Neural cell (in vitro differentiated cells): ENCODE measurements around the gene CAPN8. TPM values are rescaled to one million over a fixed set of nuclear protein-coding genes. Genes with fewer than 3 reads are reported as not detected.

Source experiments
- H2AFZ ChIP-seq: fragments of 200-600, 300-800 bp; sonication (generic), shearing (Covaris generic); 2 replicates; pipeline ENCODE4 v1.6.0; 2014; ENCODE audit warnings: low read depth, mild to moderate bottlenecking, antibody characterized with exemption, low read length, moderate library complexity
- H3F3A ChIP-seq: fragments of 200-600 bp; shearing (Covaris generic); 2 replicates; pipeline ENCODE4 v1.6.1; 2016; ENCODE audit warnings: mild to moderate bottlenecking, moderate library complexity, mixed read lengths, antibody characterized with exemption, low read length; ENCODE audit not compliant: insufficient read depth, poor library complexity, severe bottlenecking
- H3K27ac ChIP-seq: fragments of 200-600, 300-800 bp; sonication (generic), shearing (Covaris generic); 2 replicates; pipeline ENCODE4 v1.5.1; 2014; ENCODE audit warnings: mild to moderate bottlenecking, low read length, moderate library complexity
- H3K27me3 ChIP-seq: fragments of 300-800, 200-600 bp; sonication (generic), shearing (Covaris generic); 2 replicates; pipeline ENCODE4 v1.6.0; 2014; ENCODE audit warnings: mild to moderate bottlenecking, low read depth, low read length, moderate library complexity; ENCODE audit not compliant: insufficient read depth
- H3K36me3 ChIP-seq: fragments of 300-800, 200-600 bp; sonication (generic), shearing (Covaris generic); 2 replicates; pipeline ENCODE4 v1.5.1; 2014; ENCODE audit warnings: mild to moderate bottlenecking, antibody characterized with exemption, low read length, moderate library complexity; ENCODE audit not compliant: insufficient read depth
- H3K4me2 ChIP-seq: fragments of 300-800, 200-600 bp; sonication (generic), shearing (Covaris generic); 2 replicates; pipeline ENCODE4 v1.6.0; 2014; ENCODE audit warnings: mild to moderate bottlenecking, low read length
- H3K4me3 ChIP-seq: fragments of 300-800, 200-600 bp; sonication (generic), shearing (Covaris generic); 2 replicates; pipeline ENCODE4 v1.5.1; 2014; ENCODE audit warnings: mild to moderate bottlenecking, low read length, moderate library complexity
- H3K79me2 ChIP-seq: fragments of 200-600 bp; shearing (Covaris generic); replicated peaks from 2 replicates; pipeline ENCODE4 v1.6.0; 2014; ENCODE audit warnings: mild to moderate bottlenecking, low read length, moderate library complexity; ENCODE audit not compliant: insufficient read depth
- H3K9ac ChIP-seq: fragments of 300-800, 200-600 bp; sonication (generic), shearing (Covaris generic); 2 replicates; pipeline ENCODE4 v1.6.1; 2016; ENCODE audit warnings: mild to moderate bottlenecking, low read length, mixed read lengths
- H3K9me2 ChIP-seq: fragments of 200-600 bp; shearing (Covaris generic); 2 replicates; pipeline ENCODE4 v1.6.1; 2016; ENCODE audit warnings: mild to moderate bottlenecking, low read length, mixed read lengths; ENCODE audit not compliant: insufficient read depth
- H3K9me3 ChIP-seq: fragments of 200-600, 300-800 bp; sonication (generic), shearing (Covaris generic); 2 replicates; pipeline ENCODE4 v1.6.1; 2016; ENCODE audit warnings: mild to moderate bottlenecking, mixed run types, low read length, moderate library complexity, mixed read lengths
- H4K20me1 ChIP-seq: fragments of 200-600 bp; shearing (Covaris generic); 2 replicates; pipeline ENCODE4 v1.6.1; 2016; ENCODE audit warnings: mild to moderate bottlenecking, mixed run types; ENCODE audit not compliant: insufficient read depth
- EP300 ChIP-seq: fragments of 450-650 bp; conservative IDR thresholded peaks from 2 replicates; pipeline ENCODE4 v1.6.1; 2014; ENCODE audit warnings: antibody characterized with exemption, mild to moderate bottlenecking, moderate library complexity; ENCODE audit not compliant: poor library complexity, severe bottlenecking
- EZH2 ChIP-seq: fragments of 200-600, 300-800 bp; shearing (Covaris generic), sonication (generic); IDR thresholded peaks from 2 replicates; pipeline ENCODE4 v1.6.1; 2014; ENCODE audit warnings: antibody characterized with exemption, low read length, borderline replicate concordance, mild to moderate bottlenecking; ENCODE audit not compliant: insufficient read depth, poor library complexity, severe bottlenecking
- MXI1 ChIP-seq: fragments of 450-650 bp; conservative IDR thresholded peaks from 2 replicates; pipeline ENCODE4 v1.6.1; 2014; ENCODE audit warnings: antibody characterized with exemption, mild to moderate bottlenecking; ENCODE audit not compliant: poor library complexity, severe bottlenecking
- POLR2AphosphoS5 ChIP-seq: IDR thresholded peaks from 2 replicates; pipeline ENCODE4 v1.6.1; 2012
- RAD21 ChIP-seq: fragments of 450-650 bp; conservative IDR thresholded peaks from 2 replicates; pipeline ENCODE4 v1.6.1; 2014; ENCODE audit warnings: antibody characterized with exemption, mild to moderate bottlenecking, moderate library complexity
- SMC3 ChIP-seq: fragments of 450-650 bp; conservative IDR thresholded peaks from 2 replicates; pipeline ENCODE4 v1.6.1; 2014; ENCODE audit warnings: antibody characterized with exemption, mild to moderate bottlenecking, moderate library complexity; ENCODE audit not compliant: poor library complexity
- TAF1 ChIP-seq: IDR thresholded peaks from 2 replicates; pipeline ENCODE4 v1.6.1; 2012; ENCODE audit warnings: low read depth
- polyA plus RNA-seq: library from polyadenylated mRNA; depleted of rRNA; stranded (reverse); fragments of >200 nt; gene quantifications from 2 replicates; pipeline ENCODE4 v1.2.3, GENCODE V29; 2014
- TF ChIP-seq, protein P1 (sequence below): IDR thresholded peaks from 2 replicates; pipeline ENCODE4 v1.6.1; 2012; ENCODE audit warnings: borderline replicate concordance

The CAPN8 gene
- polyA plus RNA-seq, 1 donor from 2014 or later: not detected

- no peak for TF ChIP-seq TAF1
- TF ChIP-seq, protein P1, sequence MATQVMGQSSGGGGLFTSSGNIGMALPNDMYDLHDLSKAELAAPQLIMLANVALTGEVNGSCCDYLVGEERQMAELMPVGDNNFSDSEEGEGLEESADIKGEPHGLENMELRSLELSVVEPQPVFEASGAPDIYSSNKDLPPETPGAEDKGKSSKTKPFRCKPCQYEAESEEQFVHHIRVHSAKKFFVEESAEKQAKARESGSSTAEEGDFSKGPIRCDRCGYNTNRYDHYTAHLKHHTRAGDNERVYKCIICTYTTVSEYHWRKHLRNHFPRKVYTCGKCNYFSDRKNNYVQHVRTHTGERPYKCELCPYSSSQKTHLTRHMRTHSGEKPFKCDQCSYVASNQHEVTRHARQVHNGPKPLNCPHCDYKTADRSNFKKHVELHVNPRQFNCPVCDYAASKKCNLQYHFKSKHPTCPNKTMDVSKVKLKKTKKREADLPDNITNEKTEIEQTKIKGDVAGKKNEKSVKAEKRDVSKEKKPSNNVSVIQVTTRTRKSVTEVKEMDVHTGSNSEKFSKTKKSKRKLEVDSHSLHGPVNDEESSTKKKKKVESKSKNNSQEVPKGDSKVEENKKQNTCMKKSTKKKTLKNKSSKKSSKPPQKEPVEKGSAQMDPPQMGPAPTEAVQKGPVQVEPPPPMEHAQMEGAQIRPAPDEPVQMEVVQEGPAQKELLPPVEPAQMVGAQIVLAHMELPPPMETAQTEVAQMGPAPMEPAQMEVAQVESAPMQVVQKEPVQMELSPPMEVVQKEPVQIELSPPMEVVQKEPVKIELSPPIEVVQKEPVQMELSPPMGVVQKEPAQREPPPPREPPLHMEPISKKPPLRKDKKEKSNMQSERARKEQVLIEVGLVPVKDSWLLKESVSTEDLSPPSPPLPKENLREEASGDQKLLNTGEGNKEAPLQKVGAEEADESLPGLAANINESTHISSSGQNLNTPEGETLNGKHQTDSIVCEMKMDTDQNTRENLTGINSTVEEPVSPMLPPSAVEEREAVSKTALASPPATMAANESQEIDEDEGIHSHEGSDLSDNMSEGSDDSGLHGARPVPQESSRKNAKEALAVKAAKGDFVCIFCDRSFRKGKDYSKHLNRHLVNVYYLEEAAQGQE: no peak
- TF ChIP-seq RAD21: no peak
- no peak for TF ChIP-seq POLR2AphosphoS5
- TF ChIP-seq EZH2: no peak
- no peak for TF ChIP-seq SMC3
- no peak for TF ChIP-seq EP300
- TF ChIP-seq MXI1: no peak
- H3K9ac ChIP-seq: no peak overlapping the region
- H3K4me3 ChIP-seq: no peak overlapping the region
- H3F3A ChIP-seq: no peaks in the 10 kb centered on the region
- H3K79me2 ChIP-seq: no peaks in the 10 kb centered on the region
- no peaks in the 10 kb centered on the region for H3K9me2 ChIP-seq
- no peak overlapping the region for H3K27ac ChIP-seq
- no peaks in the 10 kb centered on the region for H4K20me1 ChIP-seq
- no peaks in the 10 kb centered on the region for H3K27me3 ChIP-seq
- no peaks in the 10 kb centered on the region for H3K36me3 ChIP-seq
- no peaks in the 10 kb centered on the region for H3K9me3 ChIP-seq
- H2AFZ ChIP-seq: no peak overlapping the region
- H3K4me2 ChIP-seq: no peak overlapping the region
Measured at GRCh38 chr1:223653431-223653830, 12.1 kb downstream of the CAPN8 start.

DNA sequence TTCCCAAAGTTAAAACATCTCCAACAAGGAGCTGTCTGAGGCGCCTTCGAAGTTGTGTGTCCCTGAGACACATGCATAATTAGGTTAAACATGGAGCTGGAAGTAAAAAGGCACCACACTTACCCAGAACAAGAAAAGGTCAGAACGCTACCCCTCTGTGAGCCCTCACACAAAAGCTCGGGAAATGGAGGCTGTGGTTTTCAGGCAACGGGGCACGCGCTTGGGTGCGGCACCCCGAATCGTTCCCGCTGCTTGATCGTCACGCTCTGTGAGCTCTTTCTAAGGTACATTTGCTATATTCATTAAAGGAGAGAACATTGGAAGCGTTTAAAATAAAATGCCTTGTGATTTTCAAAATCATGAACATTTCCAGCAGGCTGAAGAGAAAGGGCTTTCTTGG lies 12.5 kb downstream of the CAPN8 start:
- no peaks in the 10 kb centered on the region for H3K27me3 ChIP-seq
- no peak overlapping the region for H3K4me3 ChIP-seq
- no peaks in the 10 kb centered on the region for H4K20me1 ChIP-seq
- H3K4me2 ChIP-seq: no peak overlapping the region
- no peak overlapping the region for H3K9ac ChIP-seq
- no peaks in the 10 kb centered on the region for H3K9me3 ChIP-seq
- no peaks in the 10 kb centered on the region for H3K9me2 ChIP-seq
- H3K79me2 ChIP-seq: no peaks in the 10 kb centered on the region
- no peak overlapping the region for H2AFZ ChIP-seq
- H3F3A ChIP-seq: no peaks in the 10 kb centered on the region
- TF ChIP-seq, protein P1: no peak
- TF ChIP-seq RAD21: no peak
- no peaks in the 10 kb centered on the region for H3K36me3 ChIP-seq
- no peak overlapping the region for H3K27ac ChIP-seq
